Mesenchymal stem cell (in vitro differentiated cells and primary cell): Measurements from ENCODE around the gene NBPF10.
"Not testable (repeated sequence)": the region's sequence is repeated elsewhere in the genome, so short reads cannot be mapped to it uniquely, and the experiment has no call there.

Experiments used
- DNase-seq: peaks from one replicate; pipeline ENCODE4 v3.0.0-alpha.2; 2013
- H2AFZ ChIP-seq: one replicate; pipeline ENCODE4 v1.6.1; 2013; ENCODE audit warnings: low read depth, mild to moderate bottlenecking, control low read depth, inconsistent platforms, low read length, moderate library complexity
- H2AK5ac ChIP-seq: 2 replicates; pipeline ENCODE4 v1.6.1; 2013; ENCODE audit warnings: low read length, moderate library complexity, mild to moderate bottlenecking, inconsistent platforms; ENCODE audit not compliant: severe bottlenecking
- H2BK120ac ChIP-seq: one replicate; pipeline ENCODE4 v1.6.1; 2013; ENCODE audit warnings: low read depth, mild to moderate bottlenecking, inconsistent platforms, low read length, moderate library complexity
- H2BK12ac ChIP-seq, 2 experiments: one replicate each; pipeline ENCODE4 v1.6.1; 2013; ENCODE audit warnings: inconsistent platforms in 2 of 2, low read length in 2 of 2, mild to moderate bottlenecking in 2 of 2, moderate library complexity in 2 of 2, control low read depth in 1 of 2
- H2BK15ac ChIP-seq: one replicate; pipeline ENCODE4 v1.6.1; 2013; ENCODE audit warnings: mild to moderate bottlenecking, low read depth, inconsistent platforms; ENCODE audit not compliant: poor library complexity, severe bottlenecking
- H2BK5ac ChIP-seq: 2 replicates; pipeline ENCODE4 v1.6.1; 2013; ENCODE audit warnings: low read depth, mild to moderate bottlenecking, low read length, control low read depth, inconsistent platforms; ENCODE audit not compliant: poor library complexity, severe bottlenecking
- H3K14ac ChIP-seq, 2 experiments: one replicate each; pipeline ENCODE4 v1.6.1; 2013; ENCODE audit warnings: inconsistent platforms in 2 of 2, low read length in 2 of 2, control low read depth in 1 of 2, mild to moderate bottlenecking in 1 of 2, moderate library complexity in 1 of 2
- H3K18ac ChIP-seq, 2 experiments: one replicate each; pipeline ENCODE4 v1.6.1; 2013; ENCODE audit warnings: inconsistent platforms in 2 of 2, low read length in 2 of 2, control low read depth in 1 of 2, low read depth in 1 of 2, mild to moderate bottlenecking in 1 of 2
- H3K23ac ChIP-seq, 2 experiments: one replicate each; pipeline ENCODE4 v1.6.1; 2013; ENCODE audit warnings: inconsistent platforms in 2 of 2, low read length in 2 of 2, mild to moderate bottlenecking in 2 of 2, moderate library complexity in 2 of 2, control low read depth in 1 of 2
- H3K27ac ChIP-seq: 2 replicates; pipeline ENCODE4 v1.5.1; 2013; ENCODE audit warnings: mild to moderate bottlenecking, moderate library complexity, low read length, control low read depth, inconsistent platforms; ENCODE audit not compliant: poor library complexity, severe bottlenecking
- H3K27me3 ChIP-seq, 2 experiments: 2 replicates each; pipeline versions ENCODE4 v1.6.1 to v1.7.0; 2013; ENCODE audit warnings: low read length in 2 of 2, mild to moderate bottlenecking in 2 of 2, moderate library complexity in 2 of 2, control low read depth in 1 of 2, inconsistent platforms in 1 of 2; ENCODE audit not compliant: control insufficient read depth in 1 of 2, insufficient read depth in 1 of 2
- H3K36me3 ChIP-seq, 2 experiments: 2 replicates each; pipeline versions ENCODE4 v1.6.1 to v1.7.0; 2013; ENCODE audit warnings: low read length in 2 of 2, control low read depth in 1 of 2, inconsistent platforms in 1 of 2, low read depth in 1 of 2, mild to moderate bottlenecking in 1 of 2; ENCODE audit not compliant: insufficient read depth in 2 of 2, control insufficient read depth in 1 of 2
- H3K4ac ChIP-seq, 2 experiments: one replicate each; pipeline ENCODE4 v1.6.1; 2013; ENCODE audit warnings: inconsistent platforms in 2 of 2, low read length in 2 of 2, mild to moderate bottlenecking in 2 of 2, moderate library complexity in 2 of 2, control low read depth in 1 of 2, low read depth in 1 of 2
- H3K4me1 ChIP-seq: 2 replicates; pipeline ENCODE4 v1.6.1; 2013; ENCODE audit warnings: low read depth, low read length, control low read depth; ENCODE audit not compliant: control insufficient read depth, insufficient read depth
- H3K4me2 ChIP-seq: 2 replicates; pipeline ENCODE4 v1.6.1; 2013; ENCODE audit warnings: low read length, mild to moderate bottlenecking, inconsistent platforms; ENCODE audit not compliant: poor library complexity, severe bottlenecking
- H3K4me3 ChIP-seq, 2 experiments: 2 replicates each; pipeline versions ENCODE4 v1.5.1 to v1.7.0; 2013; ENCODE audit warnings: low read length in 2 of 2, mild to moderate bottlenecking in 2 of 2, control low read depth in 1 of 2, low read depth in 1 of 2; ENCODE audit not compliant: insufficient read depth in 1 of 2
- H3K79me1 ChIP-seq: replicated peaks from 2 replicates; pipeline ENCODE4 v1.6.1; 2013; ENCODE audit warnings: mild to moderate bottlenecking, control low read depth, low read length, inconsistent platforms; ENCODE audit not compliant: poor library complexity, severe bottlenecking
- H3K9ac ChIP-seq: 2 replicates; pipeline ENCODE4 v1.7.0; 2013; ENCODE audit warnings: mild to moderate bottlenecking, low read length, moderate library complexity
- H3K9me3 ChIP-seq: 2 replicates; pipeline ENCODE4 v1.7.0; 2013; ENCODE audit warnings: mild to moderate bottlenecking, low read length; ENCODE audit not compliant: control insufficient read depth
- H4K8ac ChIP-seq: one replicate; pipeline ENCODE4 v1.6.1; 2013; ENCODE audit warnings: inconsistent platforms, mild to moderate bottlenecking, low read length, moderate library complexity
- H4K91ac ChIP-seq: one replicate; pipeline ENCODE4 v1.6.1; 2013; ENCODE audit warnings: mild to moderate bottlenecking, low read length, inconsistent platforms
- WGBS: methylation state at CpG from one replicate; pipeline ENCODE4 v1.1.7; 2013; ENCODE audit warnings: mixed read lengths; 5-methylcytosine and 5-hydroxymethylcytosine counted together

NBPF10 gene

GRCh38 chr1:146167273-146167672, 22.7 kb upstream of the NBPF10 start:
- not testable (repeated sequence) for H4K8ac ChIP-seq, H3K4me3 ChIP-seq, H3K4me1 ChIP-seq, H3K9ac ChIP-seq, H3K4me2 ChIP-seq, H3K23ac ChIP-seq, H4K91ac ChIP-seq, H2AK5ac ChIP-seq, H3K27me3 ChIP-seq, H3K36me3 ChIP-seq, H3K4ac ChIP-seq, H2BK15ac ChIP-seq, H3K27ac ChIP-seq, H3K79me1 ChIP-seq, DNase-seq, H3K9me3 ChIP-seq, H2BK12ac ChIP-seq, H2AFZ ChIP-seq, H3K18ac ChIP-seq, H2BK5ac ChIP-seq, H2BK120ac ChIP-seq, H3K14ac ChIP-seq
- WGBS: no CpG with 5 or more reads among the region's 1 CpG
